GM19455 (cell line): Measurements from ENCODE around the gene MAML3.

Experiments
- ATAC-seq: cut with Tn5 transposase; IDR thresholded peaks from one replicate; pipeline ENCODE4 v1.9.1; 2021; ENCODE audit not compliant: unreplicated experiment

The MAML3 gene

DNA sequence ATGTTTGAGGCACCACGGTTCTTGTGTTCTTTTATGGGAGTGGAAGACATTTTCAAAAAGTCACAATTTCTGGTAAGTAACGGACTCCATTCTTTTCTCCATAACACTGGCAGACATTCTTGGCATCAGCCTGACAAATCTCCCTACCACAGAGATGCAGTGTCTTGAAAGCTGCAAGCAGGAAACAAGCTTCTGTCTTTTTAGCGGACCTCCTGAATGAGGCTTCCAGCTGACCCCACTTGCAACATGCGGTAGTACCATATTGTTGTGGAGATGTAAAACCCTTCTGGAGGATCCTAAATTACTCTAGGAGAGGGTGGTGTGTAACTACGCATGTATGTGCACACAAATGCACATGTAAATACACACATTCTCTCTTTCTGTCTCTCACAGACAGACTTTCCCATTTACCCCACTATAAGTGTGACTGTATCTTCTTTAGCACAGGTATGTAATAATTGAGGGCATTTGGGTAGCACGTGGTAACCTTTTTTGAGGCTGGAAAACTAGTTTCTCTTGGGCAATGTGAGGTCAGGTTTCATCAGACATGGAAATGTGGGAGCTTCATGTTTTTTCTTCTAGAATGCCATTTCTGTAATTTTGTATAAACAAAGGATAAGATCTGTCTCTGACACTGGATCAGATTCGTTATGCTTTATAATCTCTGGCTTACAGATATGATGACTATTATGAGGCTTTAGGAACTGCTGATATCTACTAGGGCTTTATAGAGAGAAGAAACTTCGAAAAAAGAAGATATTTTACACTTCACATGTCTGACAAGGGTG, 358.3 kb downstream of the MAML3 start:
- ATAC-seq = no peak

DNA sequence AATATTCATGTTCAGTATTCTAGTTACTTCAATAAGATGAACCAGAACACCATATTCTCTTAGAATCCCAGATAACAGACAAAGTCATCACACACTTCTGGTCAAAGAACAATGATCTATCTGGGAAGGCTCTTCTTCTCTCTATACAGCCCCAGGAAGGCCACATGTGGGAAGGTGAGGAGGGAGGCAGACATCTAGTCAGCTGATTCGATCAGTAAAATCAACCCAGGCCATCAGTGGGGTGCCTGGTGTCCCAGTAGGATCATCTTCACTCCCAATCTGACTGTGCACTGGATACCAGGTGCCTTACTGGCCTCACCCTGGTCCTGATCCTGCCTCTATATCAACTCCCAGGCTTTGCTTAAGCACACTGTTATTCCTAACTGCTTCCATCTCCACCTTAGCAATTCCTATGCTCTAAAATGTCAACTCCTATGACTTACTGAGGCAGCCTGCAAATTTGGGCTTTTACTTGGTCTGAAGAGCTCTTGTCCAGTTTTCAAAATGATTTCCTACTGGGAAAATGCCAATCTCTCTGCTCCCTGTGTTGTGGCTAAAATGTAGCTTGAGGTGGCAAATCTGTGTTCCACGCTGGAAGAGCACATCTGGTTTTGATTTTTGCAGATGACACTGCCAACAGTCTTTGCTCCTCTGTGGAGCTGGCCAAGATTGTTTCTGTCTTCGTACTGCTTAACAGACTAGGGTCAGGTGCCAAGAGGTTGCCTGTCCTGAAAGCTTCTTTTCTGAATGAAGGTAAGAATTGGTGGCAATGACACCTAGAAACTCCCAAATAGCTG, 359.6 kb downstream of the MAML3 start:
- no peak for ATAC-seq

DNA sequence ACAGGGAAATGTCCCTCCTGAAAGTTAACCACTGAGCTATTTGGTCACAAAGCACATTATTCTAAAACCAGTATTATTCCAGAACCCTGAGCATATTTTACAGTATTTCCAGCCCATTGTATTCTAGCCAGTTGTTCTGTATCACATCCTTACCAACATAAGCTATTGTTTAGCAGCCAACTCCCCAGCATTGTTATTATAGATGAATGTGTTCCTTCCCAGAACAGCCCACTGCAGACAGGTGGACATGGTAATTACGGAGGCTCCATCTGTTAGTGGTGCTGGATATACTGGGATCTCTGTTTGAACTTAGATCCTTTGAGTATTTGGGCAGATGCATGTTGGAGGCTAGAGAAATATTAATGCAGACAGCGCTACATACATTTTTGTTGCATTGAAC, 362.3 kb downstream of the MAML3 start:
- ATAC-seq = no peak

DNA sequence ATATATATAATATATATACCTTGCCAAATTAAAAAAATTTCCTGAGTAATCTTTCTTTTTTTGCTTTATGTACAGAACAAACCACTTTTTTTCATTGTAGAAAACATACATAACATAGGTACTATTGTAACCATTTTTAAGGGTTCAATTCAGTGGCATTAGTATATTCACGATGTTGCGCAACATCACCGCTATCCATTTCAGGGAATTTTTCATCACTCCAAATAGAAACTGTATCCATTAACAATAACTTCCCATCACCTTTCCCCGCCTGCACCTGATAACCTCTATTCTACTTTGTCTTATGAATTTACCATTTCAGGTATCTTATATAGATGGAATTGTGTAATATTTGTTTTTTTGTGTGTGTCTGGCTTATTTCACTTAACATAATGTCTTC, 363.7 kb downstream of the MAML3 start:
- no peak for ATAC-seq

DNA sequence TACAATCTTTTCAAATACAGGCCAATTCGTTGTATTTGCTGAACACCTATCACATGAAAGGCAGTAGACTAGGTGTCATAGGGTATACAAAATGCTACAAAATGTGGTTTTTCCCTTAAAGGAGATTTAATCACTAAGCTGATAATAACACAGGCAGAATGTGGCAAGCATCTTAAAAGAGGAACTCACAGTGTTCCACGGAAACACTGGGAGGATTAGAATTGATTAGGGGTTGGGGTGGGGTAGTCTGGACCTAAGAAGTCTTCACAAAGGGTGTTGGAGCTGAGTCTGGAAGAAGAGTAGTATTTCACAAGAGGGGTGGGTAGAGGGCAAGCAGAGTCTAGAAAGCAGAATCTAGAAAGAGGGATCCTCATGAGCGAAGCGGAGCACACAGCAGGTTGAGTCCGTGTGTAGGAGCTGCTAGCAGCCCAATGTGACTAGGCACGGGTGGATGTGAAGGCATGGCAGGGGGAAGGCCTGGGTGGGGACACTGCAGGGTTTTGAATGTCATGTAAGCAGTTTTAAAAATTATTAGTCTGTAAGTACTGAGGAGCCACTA, 364.8 kb downstream of the MAML3 start:
- no peak for ATAC-seq

DNA sequence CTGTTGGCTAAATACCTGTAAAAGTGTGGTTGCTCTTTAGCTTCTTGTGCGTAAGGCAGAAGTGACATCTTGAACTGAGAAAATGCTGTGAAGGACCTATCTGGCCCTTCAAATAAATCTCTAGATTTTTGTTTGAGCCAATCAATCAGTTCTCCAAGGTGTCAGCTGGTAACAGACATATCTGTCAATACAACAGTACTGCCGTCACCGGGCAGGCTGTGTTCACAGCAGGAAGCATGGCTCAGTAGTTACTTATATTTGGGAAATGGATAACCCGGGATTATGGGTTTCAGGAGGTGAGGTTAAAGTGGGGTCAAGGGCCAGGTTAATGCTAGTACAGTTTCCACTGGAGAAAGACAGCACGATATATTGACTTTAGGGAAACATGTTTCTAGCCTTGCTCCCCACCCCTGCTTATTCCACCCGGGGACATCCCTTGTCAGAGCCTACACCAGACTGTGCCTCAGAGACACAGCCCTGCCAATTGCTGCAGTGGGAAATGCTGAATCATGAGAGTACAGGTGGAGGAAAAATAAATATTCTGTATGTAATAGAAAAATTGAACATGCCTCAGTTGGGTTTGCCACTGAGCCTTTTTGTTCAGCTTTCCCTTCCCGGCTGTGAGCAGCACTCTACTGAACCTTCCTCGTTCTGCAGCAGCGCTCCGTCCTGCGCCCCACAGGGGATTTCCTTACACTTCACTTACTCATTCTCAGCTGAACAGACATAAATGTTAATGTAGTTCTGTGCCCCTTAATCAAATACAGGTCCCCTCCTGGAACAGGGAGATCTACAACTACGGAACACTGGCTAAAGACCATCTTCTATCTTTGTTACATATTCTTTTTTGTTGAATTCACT, 367.3 kb downstream of the MAML3 start:
- ATAC-seq = no peak

DNA sequence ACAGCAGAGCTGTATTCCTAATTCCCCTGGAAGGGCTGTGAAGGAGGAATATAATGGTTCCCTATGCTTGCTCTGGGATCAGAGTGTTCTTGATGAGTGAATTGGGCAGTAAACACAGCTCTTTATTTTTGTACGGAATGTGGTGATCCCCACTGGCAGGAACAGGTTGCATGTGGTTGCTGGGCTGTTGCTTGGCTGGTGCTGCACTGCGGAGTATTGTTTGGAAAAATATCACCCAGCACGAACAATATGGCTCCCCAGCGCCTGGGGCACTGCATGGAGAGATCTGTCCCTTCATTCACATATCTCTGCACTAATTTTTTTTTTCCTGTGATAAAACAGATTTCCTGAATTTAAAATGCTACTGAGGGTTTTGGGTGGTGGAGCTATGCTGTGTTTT, 368.6 kb downstream of the MAML3 start:
- ATAC-seq = no peak

DNA sequence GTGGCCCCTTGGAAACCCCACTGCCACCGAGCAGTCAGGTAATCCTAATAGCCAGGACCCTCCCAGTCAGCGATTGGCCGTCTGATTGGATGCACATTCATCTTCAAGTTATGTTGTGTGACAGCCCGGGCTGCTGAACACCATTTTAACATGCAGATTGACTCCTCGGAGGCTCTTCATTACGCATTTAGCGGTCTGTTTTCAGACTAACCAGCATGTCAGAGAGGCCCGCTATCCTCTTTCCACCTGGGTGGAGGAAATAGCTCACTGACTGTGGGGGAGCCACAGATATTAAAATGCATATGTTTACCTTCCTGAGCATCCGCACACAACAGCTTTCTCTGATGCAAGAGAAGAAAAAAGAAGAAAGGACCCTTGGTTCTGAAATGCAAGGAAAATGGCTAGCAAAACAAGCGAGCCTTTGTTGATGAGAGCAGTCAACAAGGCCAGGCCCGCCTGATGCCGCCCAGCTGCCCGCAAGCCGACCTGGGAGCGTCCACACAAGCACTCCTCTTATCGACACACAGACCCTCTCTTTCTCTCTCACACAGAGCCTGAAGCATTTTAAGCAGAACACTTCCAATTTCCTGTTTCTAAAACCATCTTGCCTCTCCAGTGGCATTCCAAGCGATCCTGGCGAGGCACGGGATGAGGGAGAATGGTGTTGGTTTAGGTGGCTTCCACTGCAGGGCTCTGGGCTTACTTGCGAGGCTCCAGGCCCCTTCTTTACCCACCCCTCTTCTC, 370.1 kb downstream of the MAML3 start:
- no peak for ATAC-seq

DNA sequence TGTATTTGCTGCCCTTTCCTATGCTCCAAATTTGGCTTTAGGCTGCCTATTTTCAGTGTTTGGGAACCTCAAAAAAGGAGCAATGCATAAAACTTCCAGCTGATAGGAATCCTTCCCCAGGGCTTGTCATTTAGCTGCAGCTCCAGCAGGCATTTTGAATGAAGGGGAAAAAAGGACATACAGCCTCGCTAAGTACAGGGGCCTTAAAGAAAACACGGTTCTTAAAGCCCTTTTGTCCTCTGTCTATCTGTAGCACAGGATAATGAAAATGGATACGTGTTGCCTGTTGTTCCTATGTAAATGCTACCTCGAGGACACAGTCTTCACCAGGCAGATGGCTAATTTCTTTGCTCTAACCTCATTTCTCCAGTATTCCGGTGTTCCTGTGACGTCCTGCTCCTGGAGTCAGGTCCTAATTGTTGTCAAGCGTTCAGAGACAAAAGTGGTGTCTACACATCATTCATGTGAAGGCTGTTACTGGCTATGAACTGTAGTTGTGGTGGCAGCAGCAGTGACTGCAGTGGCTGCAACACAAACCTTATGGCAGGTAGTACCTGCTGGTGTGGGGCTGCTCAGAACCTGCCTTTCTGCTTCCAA, 371.0 kb downstream of the MAML3 start:
- ATAC-seq = no peak

DNA sequence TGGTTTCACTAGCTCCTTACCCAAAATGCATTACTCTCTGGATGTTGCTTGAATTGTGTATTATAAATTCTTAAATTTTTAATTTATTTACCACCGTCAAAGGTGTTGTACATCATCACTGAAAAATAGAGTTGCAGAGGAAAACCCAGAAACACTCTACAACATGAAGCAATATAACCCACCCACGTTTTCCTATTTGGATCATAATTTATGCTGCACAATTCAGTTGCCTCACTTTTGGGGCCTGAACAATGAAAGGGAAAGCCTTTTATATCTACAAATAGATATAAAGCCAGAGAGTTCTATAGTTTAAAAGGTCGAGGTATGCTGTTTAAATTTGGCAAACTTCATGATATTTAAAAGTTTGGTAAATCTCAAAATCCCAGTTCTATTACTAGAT, 372.9 kb downstream of the MAML3 start:
- no peak for ATAC-seq

DNA sequence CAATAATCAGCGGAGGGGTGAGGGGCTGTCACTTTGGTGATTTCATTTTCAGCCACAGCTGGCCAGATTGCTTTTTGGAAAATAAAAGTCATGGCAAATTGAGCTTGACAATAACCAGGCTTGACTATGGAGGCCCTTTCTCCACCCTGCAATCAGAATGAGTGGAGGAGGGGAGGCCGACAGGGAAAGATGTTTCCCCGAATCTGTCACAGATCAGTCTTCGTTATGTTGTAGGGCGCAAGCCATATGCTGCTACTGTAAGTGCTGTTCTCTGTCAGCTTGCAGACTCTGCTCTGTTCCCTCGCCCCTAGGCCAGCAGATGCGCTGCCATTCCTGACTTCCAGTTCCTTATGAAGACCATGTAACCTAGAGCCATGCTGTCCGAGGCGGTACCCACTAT, 374.3 kb downstream of the MAML3 start:
- ATAC-seq = no peak

DNA sequence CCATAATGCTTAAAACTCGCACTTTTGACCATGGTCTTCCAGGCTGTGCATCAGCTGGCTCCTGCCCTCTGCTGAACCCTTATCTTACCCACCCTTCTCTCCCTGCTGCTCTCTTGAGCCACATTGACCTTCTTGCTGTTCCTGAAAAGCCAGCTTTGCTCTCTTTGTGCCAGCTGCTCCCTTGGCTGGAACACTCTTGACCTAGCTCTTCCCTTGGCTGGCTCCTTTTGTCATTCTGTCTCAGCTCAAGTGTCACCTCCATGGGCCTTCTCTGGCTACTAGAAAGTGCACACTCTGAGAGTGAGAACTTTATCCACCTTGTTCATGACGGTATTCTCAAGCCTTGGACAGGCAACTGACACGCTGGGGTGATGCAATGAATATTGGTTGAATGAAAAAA, 376.2 kb downstream of the MAML3 start:
- ATAC-seq = no peak

DNA sequence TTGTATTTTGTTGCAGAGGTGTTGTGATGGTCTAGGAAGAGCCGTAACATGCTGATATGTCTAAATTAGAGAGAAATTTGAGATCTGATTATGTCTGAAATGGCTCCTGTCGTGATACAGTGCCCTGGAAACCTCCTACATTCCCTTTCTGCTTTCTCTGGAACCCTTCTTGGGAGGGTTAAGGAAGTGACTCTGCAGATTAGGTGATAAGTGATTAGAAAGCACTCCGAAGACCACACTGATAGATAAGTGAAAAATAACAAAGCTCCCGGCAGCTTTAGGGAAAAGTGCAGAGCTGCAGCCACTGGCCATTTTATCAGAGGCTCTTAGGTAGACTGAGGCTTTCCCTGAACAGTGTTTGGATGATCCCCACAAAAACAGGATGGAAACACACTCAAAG, 377.7 kb downstream of the MAML3 start:
- no peak for ATAC-seq

DNA sequence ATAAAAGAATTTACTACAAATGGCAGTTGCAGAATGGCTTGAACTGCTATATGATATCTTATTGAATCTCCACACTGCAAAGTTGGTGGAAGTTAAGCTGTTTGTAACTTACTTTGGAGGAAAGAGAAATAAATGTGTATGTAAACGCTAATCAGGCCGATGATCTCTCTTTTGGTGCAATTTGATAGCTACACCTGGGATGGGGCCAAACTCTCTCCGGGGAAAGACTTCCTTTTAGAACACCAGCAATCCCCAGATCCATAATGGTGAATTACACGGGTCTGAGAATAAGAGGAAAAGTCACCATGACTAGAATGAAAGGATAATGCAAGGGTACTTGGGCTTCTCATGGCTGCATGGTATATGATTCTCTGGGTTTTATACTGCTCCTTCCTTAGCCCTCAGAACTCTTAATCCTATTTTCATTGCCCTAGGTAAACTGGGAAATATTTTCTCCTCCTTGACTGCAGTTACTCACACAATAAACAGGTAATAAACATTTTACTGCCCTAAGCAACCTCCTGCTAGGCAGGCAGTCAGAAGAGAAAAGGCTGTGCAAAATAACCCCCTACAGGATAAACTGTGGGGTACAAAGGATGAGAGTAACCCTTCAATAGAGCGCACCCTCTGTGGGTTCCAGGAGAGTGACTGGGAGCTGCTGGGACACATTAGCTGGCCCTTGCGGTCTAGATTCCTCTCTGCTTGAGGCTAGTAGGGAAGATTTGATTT, 379.1 kb downstream of the MAML3 start:
- ATAC-seq = no peak

DNA sequence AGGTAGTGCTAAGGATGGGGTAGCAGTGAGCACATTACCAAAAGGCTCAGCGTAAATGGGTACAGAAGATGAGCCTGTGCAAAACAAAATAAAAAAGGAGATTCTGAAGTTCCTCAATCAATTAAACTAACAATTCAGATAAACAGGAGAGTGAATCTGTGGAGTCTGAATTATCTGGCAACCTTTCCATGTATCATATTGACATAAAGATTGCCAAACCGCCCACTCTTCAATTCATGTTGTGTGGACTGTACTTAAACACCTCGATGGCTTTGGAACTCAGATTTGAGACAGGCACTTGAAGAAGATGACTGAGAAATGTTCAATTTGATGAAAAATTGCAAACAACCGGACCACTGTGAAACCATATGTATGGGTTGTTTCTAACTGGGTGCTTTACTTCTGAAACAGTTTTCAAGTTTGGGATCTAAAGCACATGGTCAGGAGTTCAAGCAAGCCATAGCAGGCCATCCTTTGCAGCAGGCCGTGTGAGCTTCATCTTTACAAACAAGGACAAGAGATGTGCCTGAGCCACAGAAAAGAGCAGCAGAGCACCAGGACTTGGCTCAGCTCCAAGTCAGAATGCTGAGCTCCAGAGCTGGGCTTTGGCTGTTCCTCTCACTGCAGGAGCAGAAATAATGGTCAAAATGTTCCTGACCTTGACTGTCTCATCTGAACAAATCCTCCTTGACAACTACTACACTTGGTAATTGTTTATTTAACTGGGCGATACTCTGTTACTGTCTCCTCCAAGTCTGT, 380.2 kb downstream of the MAML3 start:
- no peak for ATAC-seq

DNA sequence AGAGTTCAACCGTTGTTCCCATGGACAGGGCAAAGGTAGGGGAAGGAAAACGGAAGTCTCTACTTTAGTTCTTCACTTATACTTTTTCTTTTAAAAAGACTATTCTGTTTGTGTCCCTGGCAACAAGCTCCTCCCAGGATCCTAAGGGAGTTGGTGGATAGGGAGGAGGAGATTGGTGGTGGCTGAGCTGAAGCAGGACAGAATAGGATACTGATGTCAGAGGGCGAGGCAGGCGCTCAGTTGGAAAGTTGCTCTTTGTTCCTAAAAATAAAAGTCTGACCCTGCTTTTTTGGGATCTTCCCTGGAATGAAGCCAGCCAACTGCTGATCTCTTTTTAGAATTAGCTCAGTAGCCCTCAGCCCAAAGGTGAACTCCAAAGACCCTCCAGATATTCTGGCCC, 383.6 kb downstream of the MAML3 start:
- no peak for ATAC-seq

DNA sequence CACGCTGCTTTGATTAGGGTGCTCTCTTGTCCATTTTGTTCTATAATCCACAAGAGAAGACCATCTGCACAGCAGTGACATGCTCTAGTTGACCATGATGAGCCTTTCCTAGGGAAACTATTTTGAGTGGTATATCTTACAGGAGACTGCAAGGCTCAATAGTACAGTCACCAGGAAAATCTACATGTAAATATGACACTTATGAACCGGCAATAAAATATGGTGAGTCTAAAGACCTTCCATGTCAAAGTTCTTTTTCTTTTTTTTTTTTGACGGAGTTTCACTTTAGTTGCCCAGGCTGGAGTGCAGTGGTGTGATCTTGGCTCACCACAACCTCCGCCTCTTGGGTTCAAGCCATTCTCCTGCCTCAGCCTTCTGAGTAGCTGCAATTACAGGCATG, 384.6 kb downstream of the MAML3 start:
- no peak for ATAC-seq

DNA sequence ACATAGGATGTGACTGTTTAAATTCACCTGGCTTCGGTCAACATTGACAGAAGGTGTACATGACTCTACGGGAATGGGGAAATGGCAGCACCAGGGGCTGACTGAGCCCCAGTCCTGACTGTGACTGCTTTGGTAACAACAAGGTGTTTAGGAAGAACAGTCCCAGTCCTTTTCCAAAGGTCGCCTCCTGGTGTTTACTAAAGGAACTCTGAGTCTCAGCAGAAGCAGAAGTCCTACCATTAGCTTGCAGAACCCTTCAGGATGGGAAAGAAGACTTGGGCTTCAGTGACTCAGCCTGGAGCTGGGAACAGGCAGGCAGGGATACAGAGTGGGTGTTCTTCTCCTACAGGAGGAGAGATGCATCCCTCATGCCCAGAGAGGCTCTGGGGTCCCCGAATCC, 385.1 kb downstream of the MAML3 start:
- no peak for ATAC-seq

DNA sequence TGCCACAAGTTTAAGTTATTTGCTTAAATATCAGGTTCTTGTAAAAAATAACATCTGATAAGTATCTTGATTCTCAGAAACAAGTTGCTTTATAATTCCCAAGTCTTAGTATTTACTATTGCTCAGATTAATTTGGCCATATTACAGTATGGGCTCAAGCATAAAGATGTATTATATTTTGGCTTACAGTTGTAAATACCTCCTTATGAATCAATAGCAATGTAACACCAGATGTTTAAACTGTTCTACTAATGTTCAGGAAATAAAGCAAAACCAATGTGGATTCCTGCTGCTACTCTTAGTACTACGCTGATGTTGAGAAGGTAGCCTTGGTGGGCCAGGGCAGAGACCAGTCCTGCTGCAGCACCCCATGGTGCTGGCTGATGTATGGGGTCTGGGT, 385.6 kb downstream of the MAML3 start:
- no peak for ATAC-seq
